ENCODE results near the gene CAMK2D.

- TF ChIP-seq TAF1 (IDR thresholded peaks at IDR 0.05; ENCODE audit: borderline replicate concordance, insufficient read depth, low read length) (no peak), POLR2AphosphoS5 (IDR thresholded peaks at IDR 0.05; ENCODE audit: low read depth, low read length) (no peak), REST (IDR thresholded peaks at IDR 0.05; ENCODE audit: insufficient read depth in 1 of 2, low read depth in 2 of 2, low read length in 2 of 2) (no peak), FOXP2 (optimal IDR thresholded peaks at IDR 0.05; ENCODE audit: borderline replicate concordance, extremely low read depth, extremely low read length, insufficient read depth) (no peak), SIN3A (IDR thresholded peaks at IDR 0.05; ENCODE audit: borderline replicate concordance, insufficient read depth, low read length) (no peak)
Measured at GRCh38 chr4:113801882-113802281, 40.3 kb upstream of the CAMK2D start.

All from PFSK-1 (cell line).